H1 (cell line): ENCODE measurements around the gene ZBTB44. TPM values are rescaled to one million over a fixed set of nuclear protein-coding genes. Genes with fewer than 3 reads are reported as not detected.

Experiments
- CTCF ChIP-seq, 3 experiments: IDR thresholded peaks; 1 replicate in 2 of 3; 2 replicates in 1 of 3; pipeline versions ENCODE4 v1.5.1 to v1.6.1; 2011; ENCODE audit warnings: low read length in 3 of 3, mild to moderate bottlenecking in 3 of 3, inconsistent platforms in 2 of 3, low read depth in 1 of 3, moderate library complexity in 1 of 3; ENCODE audit not compliant: insufficient read depth in 1 of 3; ENCODE audit errors: control extremely low read depth in 1 of 3
- EP300 ChIP-seq, 2 experiments: IDR thresholded peaks; 1 replicate in 1 of 2; 2 replicates in 1 of 2; pipeline ENCODE4 v1.6.1; 2011 to 2012; ENCODE audit warnings: low read depth in 2 of 2, low read length in 2 of 2, mild to moderate bottlenecking in 2 of 2, borderline replicate concordance in 1 of 2, inconsistent platforms in 1 of 2, moderate library complexity in 1 of 2
- TAF1 ChIP-seq: IDR thresholded peaks from 2 replicates; pipeline ENCODE4 v1.6.1; 2011; ENCODE audit warnings: mild to moderate bottlenecking, low read depth, low read length
- polyA plus RNA-seq, 7 experiments: library from polyadenylated mRNA; depleted of rRNA in 3 of 7; stranded (reverse) in 5 of 7; unstranded in 2 of 7; fragments of >200 nt in 5 of 7; fragments of 200-250 nt in 2 of 7; gene quantifications; 1 replicate in 5 of 7; 2 replicates in 1 of 7; 4 replicates in 1 of 7; pipeline versions ENCODE4 v1.2.1 to v1.2.3, GENCODE V29; 2011 to 2013; ENCODE audit warnings: missing spikeins in 2 of 7, mixed read lengths in 2 of 7
- total RNA-seq: library from RNA; stranded (reverse); fragmentation: NEBNext Ultra II Directional; extraction: Animal tissue kit (Norgen Biotek cat#: 25700); gene quantifications from 2 replicates; pipeline ENCODE4 v1.2.1, GENCODE V29; 2021

Gene ZBTB44
- total and polyA plus RNA-seq, 2 of the 8 experiments (the other 6 are each of a cell fraction or from before 2014, with no cell fraction given) = 37.2 to 158 TPM

GRCh38 chr11:130338667-130339066 is 23.9 kb upstream of the ZBTB44 start (continued):
- no peak for TF ChIP-seq CTCF (IDR thresholded peaks at IDR 0.05; ENCODE audit: control extremely low read depth in 1 of 3, insufficient read depth in 1 of 3, low read depth in 1 of 3, low read length in 3 of 3)
- no peak for TF ChIP-seq EP300 (IDR thresholded peaks at IDR 0.05; ENCODE audit: borderline replicate concordance in 1 of 2, low read depth in 2 of 2, low read length in 2 of 2)
- TF ChIP-seq TAF1 = no peak
